Endothelial cell of umbilical vein (primary cell): ENCODE measurements around the gene LAIR1.

ENCODE experiments used
- CTCF ChIP-seq, 2 donors: IDR thresholded peaks; 1 replicate in 1 of 2; 2 replicates in 1 of 2; pipeline ENCODE4 v1.5.1; 2011; ENCODE audit warnings: low read length in 2 of 2, mild to moderate bottlenecking in 2 of 2, moderate library complexity in 2 of 2, control low read depth in 1 of 2, inconsistent platforms in 1 of 2, low read depth in 1 of 2; ENCODE audit not compliant: insufficient read depth in 1 of 2; ENCODE audit errors: extremely low read depth in 1 of 2
- EZH2 ChIP-seq: IDR thresholded peaks from 2 replicates; pipeline ENCODE4 v1.6.1; 2012; ENCODE audit warnings: borderline replicate concordance, low read depth, mild to moderate bottlenecking, moderate library complexity, low read length, inconsistent platforms; ENCODE audit not compliant: severe bottlenecking
- FOS ChIP-seq: IDR thresholded peaks from 2 replicates; pipeline ENCODE4 v1.6.1; 2011; ENCODE audit warnings: mild to moderate bottlenecking, low read length, moderate library complexity, borderline replicate concordance; ENCODE audit not compliant: insufficient read depth
- GATA2 ChIP-seq: IDR thresholded peaks from 2 replicates; pipeline ENCODE4 v1.7.0; 2011; ENCODE audit warnings: low read depth, mild to moderate bottlenecking, moderate library complexity, mixed read lengths, low read length; ENCODE audit not compliant: insufficient read length, insufficient read depth
- JUN ChIP-seq: IDR thresholded peaks from 2 replicates; pipeline ENCODE4 v1.6.1; 2011; ENCODE audit warnings: borderline replicate concordance, low read depth; ENCODE audit not compliant: insufficient read length, insufficient read depth
- MYC ChIP-seq: IDR thresholded peaks from one replicate; pipeline ENCODE4 v1.6.1; 2011; ENCODE audit warnings: mild to moderate bottlenecking, low read depth, low read length
- POLR2A ChIP-seq: IDR thresholded peaks from 2 replicates; pipeline ENCODE4 v1.6.1; 2012; ENCODE audit warnings: low read depth, mild to moderate bottlenecking, control low read depth, low read length
- POLR2AphosphoS5 ChIP-seq: IDR thresholded peaks from 2 replicates; pipeline ENCODE4 v1.6.1; 2012; ENCODE audit warnings: low read depth, mild to moderate bottlenecking, control low read depth, low read length, moderate library complexity; ENCODE audit not compliant: insufficient read depth
- TF ChIP-seq, protein P1 (sequence below): IDR thresholded peaks from 2 replicates; pipeline ENCODE4 v1.6.1; 2011; ENCODE audit not compliant: insufficient read depth, insufficient read length

GRCh38 chr19:54343868-54344267 lies 20.9 kb downstream of the LAIR1 start:
- no peak for TF ChIP-seq CTCF (IDR thresholded peaks at IDR 0.05; ENCODE audit: extremely low read depth in 1 of 2, insufficient read depth in 1 of 2, low read depth in 1 of 2, low read length in 2 of 2)
- no peak for TF ChIP-seq POLR2A
- no peak for TF ChIP-seq JUN
- no peak for TF ChIP-seq POLR2AphosphoS5
- TF ChIP-seq EZH2: no peak
- no peak for TF ChIP-seq FOS
- TF ChIP-seq MYC: no peak
- TF ChIP-seq GATA2: no peak
- TF ChIP-seq, protein P1, sequence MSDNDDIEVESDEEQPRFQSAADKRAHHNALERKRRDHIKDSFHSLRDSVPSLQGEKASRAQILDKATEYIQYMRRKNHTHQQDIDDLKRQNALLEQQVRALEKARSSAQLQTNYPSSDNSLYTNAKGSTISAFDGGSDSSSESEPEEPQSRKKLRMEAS: no peak
